ENCODE data around the gene PPP1R3E. TPM values are rescaled to one million over a fixed set of nuclear protein-coding genes. Genes with fewer than 3 reads are reported as not detected.

Gene PPP1R3E
- total and polyA plus RNA-seq, 2 of the 13 experiments (the other 11 are each of a cell fraction or from before 2014, with no cell fraction given): 16.5 to 26.5 TPM

DNA sequence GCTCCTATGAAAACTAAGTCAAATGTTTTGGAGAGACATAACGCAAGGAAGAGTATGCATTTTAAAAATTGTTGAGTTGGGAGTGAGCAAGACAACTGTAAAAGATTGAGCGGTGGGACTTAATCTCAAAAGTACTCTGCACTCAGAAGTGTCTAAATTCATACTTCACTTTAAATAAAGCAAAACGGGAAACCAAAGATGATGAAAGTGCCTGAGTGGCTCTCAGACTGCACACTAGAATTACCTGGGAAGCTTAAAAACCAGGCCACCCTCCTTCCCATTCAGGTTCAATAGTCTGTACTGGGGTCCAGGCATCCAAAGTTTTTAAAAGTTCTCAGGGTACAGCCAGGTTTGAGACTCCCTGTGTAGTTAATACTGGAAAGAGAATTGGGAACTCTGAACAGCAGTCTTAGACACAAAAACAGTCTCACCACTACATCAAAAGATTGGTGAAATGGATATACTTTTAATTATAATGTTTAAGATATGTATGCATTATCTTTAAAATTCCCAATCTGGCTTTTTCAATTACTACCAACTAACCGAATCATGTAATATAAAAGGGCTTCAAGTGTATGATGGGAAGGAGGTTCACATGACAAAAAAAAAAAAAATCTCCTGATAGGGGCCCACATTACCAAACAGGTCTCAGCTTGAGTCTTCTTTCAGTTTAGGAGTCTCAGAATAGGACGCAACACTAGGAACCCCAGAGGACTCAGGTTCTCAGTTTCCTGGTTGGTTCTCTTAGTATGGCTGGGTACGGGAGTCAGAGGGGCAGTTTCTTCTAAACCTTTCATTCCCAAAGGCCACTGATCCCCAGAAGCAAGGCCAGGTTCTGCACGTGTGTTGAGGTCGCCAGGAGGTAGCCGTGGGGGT, 17.8 kb downstream of the PPP1R3E start (continued):
- TF ChIP-seq, protein P1, sequence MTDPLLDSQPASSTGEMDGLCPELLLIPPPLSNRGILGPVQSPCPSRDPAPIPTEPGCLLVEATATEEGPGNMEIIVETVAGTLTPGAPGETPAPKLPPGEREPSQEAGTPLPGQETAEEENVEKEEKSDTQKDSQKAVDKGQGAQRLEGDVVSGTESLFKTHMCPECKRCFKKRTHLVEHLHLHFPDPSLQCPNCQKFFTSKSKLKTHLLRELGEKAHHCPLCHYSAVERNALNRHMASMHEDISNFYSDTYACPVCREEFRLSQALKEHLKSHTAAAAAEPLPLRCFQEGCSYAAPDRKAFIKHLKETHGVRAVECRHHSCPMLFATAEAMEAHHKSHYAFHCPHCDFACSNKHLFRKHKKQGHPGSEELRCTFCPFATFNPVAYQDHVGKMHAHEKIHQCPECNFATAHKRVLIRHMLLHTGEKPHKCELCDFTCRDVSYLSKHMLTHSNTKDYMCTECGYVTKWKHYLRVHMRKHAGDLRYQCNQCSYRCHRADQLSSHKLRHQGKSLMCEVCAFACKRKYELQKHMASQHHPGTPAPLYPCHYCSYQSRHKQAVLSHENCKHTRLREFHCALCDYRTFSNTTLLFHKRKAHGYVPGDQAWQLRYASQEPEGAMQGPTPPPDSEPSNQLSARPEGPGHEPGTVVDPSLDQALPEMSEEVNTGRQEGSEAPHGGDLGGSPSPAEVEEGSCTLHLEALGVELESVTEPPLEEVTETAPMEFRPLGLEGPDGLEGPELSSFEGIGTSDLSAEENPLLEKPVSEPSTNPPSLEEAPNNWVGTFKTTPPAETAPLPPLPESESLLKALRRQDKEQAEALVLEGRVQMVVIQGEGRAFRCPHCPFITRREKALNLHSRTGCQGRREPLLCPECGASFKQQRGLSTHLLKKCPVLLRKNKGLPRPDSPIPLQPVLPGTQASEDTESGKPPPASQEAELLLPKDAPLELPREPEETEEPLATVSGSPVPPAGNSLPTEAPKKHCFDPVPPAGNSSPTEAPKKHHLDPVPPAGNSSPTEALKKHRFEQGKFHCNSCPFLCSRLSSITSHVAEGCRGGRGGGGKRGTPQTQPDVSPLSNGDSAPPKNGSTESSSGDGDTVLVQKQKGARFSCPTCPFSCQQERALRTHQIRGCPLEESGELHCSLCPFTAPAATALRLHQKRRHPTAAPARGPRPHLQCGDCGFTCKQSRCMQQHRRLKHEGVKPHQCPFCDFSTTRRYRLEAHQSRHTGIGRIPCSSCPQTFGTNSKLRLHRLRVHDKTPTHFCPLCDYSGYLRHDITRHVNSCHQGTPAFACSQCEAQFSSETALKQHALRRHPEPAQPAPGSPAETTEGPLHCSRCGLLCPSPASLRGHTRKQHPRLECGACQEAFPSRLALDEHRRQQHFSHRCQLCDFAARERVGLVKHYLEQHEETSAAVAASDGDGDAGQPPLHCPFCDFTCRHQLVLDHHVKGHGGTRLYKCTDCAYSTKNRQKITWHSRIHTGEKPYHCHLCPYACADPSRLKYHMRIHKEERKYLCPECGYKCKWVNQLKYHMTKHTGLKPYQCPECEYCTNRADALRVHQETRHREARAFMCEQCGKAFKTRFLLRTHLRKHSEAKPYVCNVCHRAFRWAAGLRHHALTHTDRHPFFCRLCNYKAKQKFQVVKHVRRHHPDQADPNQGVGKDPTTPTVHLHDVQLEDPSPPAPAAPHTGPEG (CRISPR knock-in tag; IDR thresholded peaks at IDR 0.05): no peak
- TF ChIP-seq HDAC1 (CRISPR knock-in tag; IDR thresholded peaks at IDR 0.05) (0 out of 2 replicates have a peak, but pooled peaks have one; percentile 8), CEBPG (CRISPR knock-in tag; IDR thresholded peaks at IDR 0.05) (no peak), NCOR1 (IDR thresholded peaks at IDR 0.05; ENCODE audit: borderline replicate concordance, low read length) (no peak), ZNF143 (CRISPR knock-in tag; IDR thresholded peaks at IDR 0.05) (no peak), HNRNPH1 (optimal IDR thresholded peaks at IDR 0.05; ENCODE audit: low read depth, low read length) (peak; percentile 49)
- TF ChIP-seq, protein P2, sequence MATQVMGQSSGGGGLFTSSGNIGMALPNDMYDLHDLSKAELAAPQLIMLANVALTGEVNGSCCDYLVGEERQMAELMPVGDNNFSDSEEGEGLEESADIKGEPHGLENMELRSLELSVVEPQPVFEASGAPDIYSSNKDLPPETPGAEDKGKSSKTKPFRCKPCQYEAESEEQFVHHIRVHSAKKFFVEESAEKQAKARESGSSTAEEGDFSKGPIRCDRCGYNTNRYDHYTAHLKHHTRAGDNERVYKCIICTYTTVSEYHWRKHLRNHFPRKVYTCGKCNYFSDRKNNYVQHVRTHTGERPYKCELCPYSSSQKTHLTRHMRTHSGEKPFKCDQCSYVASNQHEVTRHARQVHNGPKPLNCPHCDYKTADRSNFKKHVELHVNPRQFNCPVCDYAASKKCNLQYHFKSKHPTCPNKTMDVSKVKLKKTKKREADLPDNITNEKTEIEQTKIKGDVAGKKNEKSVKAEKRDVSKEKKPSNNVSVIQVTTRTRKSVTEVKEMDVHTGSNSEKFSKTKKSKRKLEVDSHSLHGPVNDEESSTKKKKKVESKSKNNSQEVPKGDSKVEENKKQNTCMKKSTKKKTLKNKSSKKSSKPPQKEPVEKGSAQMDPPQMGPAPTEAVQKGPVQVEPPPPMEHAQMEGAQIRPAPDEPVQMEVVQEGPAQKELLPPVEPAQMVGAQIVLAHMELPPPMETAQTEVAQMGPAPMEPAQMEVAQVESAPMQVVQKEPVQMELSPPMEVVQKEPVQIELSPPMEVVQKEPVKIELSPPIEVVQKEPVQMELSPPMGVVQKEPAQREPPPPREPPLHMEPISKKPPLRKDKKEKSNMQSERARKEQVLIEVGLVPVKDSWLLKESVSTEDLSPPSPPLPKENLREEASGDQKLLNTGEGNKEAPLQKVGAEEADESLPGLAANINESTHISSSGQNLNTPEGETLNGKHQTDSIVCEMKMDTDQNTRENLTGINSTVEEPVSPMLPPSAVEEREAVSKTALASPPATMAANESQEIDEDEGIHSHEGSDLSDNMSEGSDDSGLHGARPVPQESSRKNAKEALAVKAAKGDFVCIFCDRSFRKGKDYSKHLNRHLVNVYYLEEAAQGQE (IDR thresholded peaks at IDR 0.05; ENCODE audit: borderline replicate concordance in 1 of 2, low read depth in 1 of 2, low read length in 2 of 2): no peak
- TF ChIP-seq, protein P3, sequence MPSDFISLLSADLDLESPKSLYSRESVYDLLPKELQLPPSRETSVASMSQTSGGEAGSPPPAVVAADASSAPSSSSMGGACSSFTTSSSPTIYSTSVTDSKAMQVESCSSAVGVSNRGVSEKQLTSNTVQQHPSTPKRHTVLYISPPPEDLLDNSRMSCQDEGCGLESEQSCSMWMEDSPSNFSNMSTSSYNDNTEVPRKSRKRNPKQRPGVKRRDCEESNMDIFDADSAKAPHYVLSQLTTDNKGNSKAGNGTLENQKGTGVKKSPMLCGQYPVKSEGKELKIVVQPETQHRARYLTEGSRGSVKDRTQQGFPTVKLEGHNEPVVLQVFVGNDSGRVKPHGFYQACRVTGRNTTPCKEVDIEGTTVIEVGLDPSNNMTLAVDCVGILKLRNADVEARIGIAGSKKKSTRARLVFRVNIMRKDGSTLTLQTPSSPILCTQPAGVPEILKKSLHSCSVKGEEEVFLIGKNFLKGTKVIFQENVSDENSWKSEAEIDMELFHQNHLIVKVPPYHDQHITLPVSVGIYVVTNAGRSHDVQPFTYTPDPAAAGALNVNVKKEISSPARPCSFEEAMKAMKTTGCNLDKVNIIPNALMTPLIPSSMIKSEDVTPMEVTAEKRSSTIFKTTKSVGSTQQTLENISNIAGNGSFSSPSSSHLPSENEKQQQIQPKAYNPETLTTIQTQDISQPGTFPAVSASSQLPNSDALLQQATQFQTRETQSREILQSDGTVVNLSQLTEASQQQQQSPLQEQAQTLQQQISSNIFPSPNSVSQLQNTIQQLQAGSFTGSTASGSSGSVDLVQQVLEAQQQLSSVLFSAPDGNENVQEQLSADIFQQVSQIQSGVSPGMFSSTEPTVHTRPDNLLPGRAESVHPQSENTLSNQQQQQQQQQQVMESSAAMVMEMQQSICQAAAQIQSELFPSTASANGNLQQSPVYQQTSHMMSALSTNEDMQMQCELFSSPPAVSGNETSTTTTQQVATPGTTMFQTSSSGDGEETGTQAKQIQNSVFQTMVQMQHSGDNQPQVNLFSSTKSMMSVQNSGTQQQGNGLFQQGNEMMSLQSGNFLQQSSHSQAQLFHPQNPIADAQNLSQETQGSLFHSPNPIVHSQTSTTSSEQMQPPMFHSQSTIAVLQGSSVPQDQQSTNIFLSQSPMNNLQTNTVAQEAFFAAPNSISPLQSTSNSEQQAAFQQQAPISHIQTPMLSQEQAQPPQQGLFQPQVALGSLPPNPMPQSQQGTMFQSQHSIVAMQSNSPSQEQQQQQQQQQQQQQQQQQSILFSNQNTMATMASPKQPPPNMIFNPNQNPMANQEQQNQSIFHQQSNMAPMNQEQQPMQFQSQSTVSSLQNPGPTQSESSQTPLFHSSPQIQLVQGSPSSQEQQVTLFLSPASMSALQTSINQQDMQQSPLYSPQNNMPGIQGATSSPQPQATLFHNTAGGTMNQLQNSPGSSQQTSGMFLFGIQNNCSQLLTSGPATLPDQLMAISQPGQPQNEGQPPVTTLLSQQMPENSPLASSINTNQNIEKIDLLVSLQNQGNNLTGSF (CRISPR knock-in tag; IDR thresholded peaks at IDR 0.05): no peak
- TF ChIP-seq, protein P4, sequence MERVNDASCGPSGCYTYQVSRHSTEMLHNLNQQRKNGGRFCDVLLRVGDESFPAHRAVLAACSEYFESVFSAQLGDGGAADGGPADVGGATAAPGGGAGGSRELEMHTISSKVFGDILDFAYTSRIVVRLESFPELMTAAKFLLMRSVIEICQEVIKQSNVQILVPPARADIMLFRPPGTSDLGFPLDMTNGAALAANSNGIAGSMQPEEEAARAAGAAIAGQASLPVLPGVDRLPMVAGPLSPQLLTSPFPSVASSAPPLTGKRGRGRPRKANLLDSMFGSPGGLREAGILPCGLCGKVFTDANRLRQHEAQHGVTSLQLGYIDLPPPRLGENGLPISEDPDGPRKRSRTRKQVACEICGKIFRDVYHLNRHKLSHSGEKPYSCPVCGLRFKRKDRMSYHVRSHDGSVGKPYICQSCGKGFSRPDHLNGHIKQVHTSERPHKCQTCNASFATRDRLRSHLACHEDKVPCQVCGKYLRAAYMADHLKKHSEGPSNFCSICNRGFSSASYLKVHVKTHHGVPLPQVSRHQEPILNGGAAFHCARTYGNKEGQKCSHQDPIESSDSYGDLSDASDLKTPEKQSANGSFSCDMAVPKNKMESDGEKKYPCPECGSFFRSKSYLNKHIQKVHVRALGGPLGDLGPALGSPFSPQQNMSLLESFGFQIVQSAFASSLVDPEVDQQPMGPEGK (CRISPR knock-in tag; IDR thresholded peaks at IDR 0.05): 0 out of 2 replicates have a peak, but pooled peaks have one; percentile 68
